Heart left ventricle (tissue), 13 donors: ENCODE data around the gene PCBP3.

Experiments
- POLR2A ChIP-seq, 2 donors: fragments of 450-650 bp; IDR thresholded peaks; one replicate each; pipeline ENCODE4 v1.6.1; 2017; ENCODE audit warnings: antibody characterized with exemption in 2 of 2, mild to moderate bottlenecking in 2 of 2, moderate library complexity in 2 of 2
- TF ChIP-seq, protein P1 (sequence below), 12 donors: fragments of 200-600 bp; sonication (generic) in 4 of 12; IDR thresholded peaks; one replicate each; pipeline versions ENCODE4 v1.5.0 to v1.8.0; 2018 to 2022; ENCODE audit warnings: antibody characterized with exemption in 12 of 12, mild to moderate bottlenecking in 5 of 12
- donor health status: ischemic (EF 13 %, LVEDD 7.1; RV severe dilation, severe dysfunction).
- donor health status: DM: no; HTN: yes; CAD: no.
- donor health status: DM: no; HTN: no; CAD: no.
- donor health status: ischemic (EF 25% LVEDD 6.9; RV normal size, moderate dysfunction).
- donor health status: ischemic (EF 25% LVEDD 5.7; RV mildly dilated, moderate dysfunction).
- donor health status: ischemic (EF 35%, LVEDD 5.7; RV mildly dilated, moderate dysfunction).
- donor health status: nonischemic (EF 11% LVEDD 7.7; RV severe dilation, severe dysfunction).
- donor health status: DM: yes; HTN: yes; CAD: no.
- donor health status: PGD.
- donor health status: ischemic (EF 29% LVEDD 5.4; RV normal size, mild dysfunction).
- donor health status: nonischemic (EF 23%, LVEDD 6.1; RV moderate dilation, normal function).

DNA sequence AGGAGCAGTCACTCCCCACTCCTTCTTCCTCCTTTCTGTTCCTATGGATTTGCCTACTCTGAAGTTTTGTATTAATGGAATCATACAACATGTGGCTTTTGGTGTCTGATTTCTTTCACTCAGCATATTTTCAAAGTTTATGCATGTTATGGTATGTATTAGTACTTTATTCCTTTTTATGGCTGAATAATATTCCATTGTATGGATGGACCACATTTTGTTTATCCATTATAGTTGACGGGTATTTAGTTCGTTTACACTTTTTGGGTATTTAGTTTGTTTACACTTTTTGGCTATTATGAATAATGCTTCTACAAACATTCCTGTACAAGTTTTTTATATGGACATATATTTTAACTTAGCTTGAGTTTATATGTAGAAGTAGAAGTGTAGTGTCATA lies 113.1 kb downstream of the PCBP3 start:
- TF ChIP-seq, protein P1, sequence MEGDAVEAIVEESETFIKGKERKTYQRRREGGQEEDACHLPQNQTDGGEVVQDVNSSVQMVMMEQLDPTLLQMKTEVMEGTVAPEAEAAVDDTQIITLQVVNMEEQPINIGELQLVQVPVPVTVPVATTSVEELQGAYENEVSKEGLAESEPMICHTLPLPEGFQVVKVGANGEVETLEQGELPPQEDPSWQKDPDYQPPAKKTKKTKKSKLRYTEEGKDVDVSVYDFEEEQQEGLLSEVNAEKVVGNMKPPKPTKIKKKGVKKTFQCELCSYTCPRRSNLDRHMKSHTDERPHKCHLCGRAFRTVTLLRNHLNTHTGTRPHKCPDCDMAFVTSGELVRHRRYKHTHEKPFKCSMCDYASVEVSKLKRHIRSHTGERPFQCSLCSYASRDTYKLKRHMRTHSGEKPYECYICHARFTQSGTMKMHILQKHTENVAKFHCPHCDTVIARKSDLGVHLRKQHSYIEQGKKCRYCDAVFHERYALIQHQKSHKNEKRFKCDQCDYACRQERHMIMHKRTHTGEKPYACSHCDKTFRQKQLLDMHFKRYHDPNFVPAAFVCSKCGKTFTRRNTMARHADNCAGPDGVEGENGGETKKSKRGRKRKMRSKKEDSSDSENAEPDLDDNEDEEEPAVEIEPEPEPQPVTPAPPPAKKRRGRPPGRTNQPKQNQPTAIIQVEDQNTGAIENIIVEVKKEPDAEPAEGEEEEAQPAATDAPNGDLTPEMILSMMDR (IDR thresholded peaks at IDR 0.05) = no peak
- no peak for TF ChIP-seq POLR2A (IDR thresholded peaks at IDR 0.05)
